ENCODE results near the gene ATRIP.

DNA sequence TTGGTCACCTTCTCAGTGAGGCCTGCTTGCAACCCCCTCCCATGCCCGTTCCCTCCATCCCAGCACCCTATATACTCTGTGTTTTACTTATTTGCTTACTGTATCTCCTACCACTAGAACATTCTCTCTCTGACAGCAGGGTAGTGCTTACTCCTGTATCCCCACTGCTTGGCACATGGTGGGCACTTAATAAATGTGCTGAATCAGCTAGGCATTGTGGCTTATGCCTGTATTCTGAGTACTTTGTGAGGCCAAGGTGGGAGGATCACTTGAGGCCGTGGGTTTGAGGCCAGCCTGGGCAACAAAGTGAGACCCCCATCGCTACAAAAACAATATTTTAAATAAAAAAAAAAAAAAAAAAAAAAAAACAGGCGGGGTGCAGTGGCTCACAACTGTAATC lies 65.0 kb downstream of the ATRIP start:
- TF ChIP-seq PAX5 (IDR thresholded peaks at IDR 0.05; ENCODE audit: insufficient read depth, low read length, severe bottlenecking) (no peak), POLR2A (IDR thresholded peaks at IDR 0.05; ENCODE audit: low read depth, low read length) (no peak), POLR2AphosphoS5 (IDR thresholded peaks at IDR 0.05; ENCODE audit: low read depth, low read length) (no peak), SPI1 (IDR thresholded peaks at IDR 0.05; ENCODE audit: low read depth, low read length) (no peak)
